ENCODE results near the gene ARHGEF5.
"Not testable (repeated sequence)": the region's sequence is repeated elsewhere in the genome, so short reads cannot be mapped to it uniquely, and the experiment has no call there.

Gene ARHGEF5

DNA sequence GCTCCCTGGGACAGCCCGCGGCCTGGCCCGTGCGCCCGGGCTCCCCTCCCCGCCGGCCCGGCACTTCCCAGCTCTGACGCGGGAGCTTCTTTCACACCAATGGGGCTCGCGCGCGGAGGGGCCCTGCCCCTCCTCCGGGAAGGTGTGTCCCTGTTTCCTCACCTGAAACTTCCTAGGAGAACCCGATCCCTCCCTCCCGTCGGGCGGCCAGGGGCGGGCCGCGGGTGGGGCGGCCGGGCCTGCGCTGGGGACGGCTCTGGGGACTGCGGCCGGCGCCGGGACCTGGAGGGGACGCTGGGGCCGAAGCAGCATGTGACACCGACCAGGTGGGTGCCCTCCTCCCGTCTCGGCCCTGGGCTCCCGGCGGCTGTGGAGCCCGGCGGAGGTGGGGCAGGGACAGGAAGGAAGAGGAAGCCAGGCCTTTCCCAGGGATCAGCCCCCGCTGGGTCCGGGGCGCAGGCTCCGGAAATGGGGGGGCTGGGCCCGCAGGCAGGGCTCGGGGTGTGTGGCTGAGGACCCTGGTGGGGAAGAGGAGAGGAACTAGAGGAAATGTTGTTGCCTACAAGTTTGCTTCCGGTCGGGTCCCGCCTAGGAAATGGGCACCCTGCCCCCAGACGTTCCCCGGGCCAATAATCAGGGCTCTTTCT, at the start of gene ARHGEF5:
Gene ARHGEF5, plus strand, starts transcription at position 227 of the 647 bp plus-strand sequence. CDS start 7,268 bp downstream, outside the sequence.
- FAIRE-seq: not testable (repeated sequence)

DNA sequence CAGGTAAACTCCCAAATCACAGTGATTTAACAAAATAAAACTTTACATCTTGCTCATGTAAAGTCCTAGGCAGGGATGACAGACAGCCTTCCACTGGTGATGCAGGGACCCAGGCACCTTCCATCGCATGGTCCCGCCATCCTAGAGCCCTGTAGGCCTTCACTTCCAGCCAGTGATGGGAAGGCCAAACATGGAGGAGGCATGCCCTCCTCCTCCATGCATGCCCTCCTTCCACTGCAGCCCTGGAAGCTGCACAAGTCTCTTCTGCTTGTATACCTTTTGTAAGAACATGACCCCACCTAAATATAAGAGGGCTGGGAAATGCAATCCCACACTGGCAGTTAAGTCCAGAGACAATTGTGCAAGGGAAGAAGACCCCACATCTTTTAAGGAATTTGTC, 45.5 kb upstream of the ARHGEF5 start:
- not testable (repeated sequence) for FAIRE-seq

DNA sequence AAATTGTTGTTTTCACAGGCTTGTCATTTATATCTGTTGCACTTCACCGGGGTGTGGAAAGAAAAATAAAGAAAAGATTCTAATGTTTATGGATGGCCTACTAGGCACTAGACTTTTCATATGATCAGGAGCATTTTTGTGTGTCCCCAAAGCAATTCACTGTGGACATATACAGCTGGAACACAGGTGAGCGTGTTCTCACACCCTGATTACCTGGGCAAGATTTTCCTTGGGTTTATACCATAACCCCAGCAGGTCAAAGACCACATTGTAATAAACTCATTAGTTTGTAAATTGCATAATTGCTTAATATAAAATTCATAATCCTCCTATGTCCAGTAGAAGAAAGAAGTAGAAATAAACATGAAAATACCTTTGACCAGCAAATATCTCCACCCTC, 44.0 kb upstream of the ARHGEF5 start:
- FAIRE-seq: not testable (repeated sequence)

DNA sequence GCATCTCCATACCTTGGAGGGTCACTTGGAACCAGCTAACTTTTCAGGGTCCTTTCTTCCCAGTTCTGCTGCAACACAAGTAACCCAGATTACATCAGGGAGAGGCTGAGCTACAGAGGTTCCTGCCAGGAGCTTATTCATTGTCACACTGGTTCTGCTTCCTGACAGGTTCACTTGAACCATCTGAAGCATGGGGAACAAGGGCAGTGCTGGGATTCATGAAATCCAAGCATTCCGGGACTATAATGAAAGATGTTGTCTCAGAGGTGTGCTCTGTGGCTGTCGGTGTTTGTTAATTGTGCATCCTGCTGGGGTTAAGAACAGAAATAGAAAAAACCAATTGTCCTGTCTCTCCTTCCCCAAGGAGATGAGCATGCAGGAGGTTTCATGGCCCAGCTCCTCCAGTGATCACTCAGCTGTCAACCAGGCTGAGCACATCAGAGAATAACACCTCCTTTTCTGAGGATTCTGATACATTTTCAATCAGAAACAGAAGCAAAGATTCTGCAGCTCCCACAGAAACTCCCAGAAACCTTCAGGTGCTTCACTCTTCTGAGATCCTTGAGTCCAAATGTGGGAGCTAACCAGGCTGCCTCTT, 43.2 kb upstream of the ARHGEF5 start, which contains the start of gene OR2A1:
Gene OR2A1, plus strand, starts transcription at position 548 of the 598 bp plus-strand sequence. CDS start 5,706 bp downstream, outside the sequence.
- not testable (repeated sequence) for FAIRE-seq

DNA sequence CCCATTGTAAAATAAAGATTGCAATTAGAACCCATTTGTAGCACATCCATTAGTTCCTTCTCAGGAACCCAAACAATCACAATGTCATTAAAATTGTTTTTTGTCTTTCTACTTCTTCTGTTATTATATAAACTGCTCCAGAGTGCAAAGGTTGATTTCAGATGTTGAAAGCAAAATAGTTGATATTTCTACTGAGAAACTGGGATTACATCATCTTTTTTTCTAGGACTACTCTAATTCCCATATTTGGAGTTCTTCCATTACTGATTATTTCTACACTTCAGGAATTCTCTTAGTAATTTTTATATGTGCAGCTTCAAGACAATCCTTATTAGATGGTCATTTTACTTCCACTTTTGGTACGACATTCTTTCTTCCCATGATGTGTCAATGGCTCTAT, 37.7 kb upstream of the ARHGEF5 start:
- FAIRE-seq: not testable (repeated sequence)

DNA sequence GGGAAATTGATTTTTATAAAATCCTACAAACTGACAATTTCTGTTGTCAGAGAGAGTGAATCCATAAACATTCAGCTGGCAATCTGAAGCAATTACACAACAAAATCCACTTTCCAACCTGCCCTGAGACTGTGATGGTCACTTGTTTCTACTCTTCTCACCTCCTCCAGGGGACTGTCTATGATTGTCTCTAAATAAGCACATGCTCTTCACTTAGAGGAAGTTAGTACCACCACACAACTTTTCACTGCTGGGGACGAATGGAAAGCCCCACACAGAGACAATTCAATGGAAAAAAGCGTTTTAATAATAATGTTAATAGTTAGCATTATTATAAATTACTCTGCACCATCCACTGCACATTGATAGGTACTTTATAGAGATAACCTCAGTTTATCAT, 35.7 kb upstream of the ARHGEF5 start:
- not testable (repeated sequence) for FAIRE-seq

DNA sequence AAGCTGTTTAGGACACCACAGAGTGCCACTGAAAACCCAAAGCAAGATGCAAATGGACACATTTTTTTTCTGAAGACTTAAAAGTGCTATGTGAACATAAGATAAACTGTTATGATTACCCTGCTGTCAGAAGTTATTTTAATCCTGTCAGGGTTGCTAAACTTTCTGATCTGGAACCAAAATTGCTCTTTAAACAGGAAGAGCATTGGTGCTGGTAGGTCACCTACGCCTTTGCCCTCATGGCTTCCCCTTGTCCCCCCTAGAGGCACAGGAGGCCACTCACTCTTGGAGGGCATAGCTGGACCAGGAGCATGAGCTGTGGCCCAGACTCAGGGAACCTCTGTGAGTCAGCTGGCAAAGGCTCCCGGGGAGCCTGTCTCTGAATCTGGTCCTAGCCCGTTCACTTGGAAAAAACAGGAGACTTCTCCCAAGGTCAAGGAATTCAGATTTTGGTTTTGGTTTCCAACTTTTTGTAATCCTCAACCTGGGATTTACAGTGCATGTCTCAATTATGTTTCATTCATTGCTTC, 33.5 kb upstream of the ARHGEF5 start:
- not testable (repeated sequence) for FAIRE-seq

DNA sequence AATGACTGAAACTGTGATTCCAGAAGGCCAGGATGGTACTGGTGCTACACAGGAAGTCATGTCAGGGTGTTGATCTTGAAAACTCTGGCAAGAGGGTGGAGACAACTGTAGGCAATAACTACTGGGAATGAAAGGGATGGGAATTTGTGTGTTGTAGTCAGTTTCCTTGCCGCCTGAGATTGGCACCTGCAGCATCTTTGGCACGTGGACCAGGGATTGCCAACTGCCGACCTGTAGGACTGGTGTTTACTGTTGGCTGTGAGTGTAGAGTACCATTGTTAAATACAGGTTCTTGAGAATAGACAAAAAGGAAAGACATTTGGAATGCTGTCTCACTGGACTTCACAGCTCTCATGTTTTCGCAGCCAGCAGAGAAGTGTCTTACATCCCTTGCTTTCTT, 31.8 kb upstream of the ARHGEF5 start:
- not testable (repeated sequence) for FAIRE-seq

DNA sequence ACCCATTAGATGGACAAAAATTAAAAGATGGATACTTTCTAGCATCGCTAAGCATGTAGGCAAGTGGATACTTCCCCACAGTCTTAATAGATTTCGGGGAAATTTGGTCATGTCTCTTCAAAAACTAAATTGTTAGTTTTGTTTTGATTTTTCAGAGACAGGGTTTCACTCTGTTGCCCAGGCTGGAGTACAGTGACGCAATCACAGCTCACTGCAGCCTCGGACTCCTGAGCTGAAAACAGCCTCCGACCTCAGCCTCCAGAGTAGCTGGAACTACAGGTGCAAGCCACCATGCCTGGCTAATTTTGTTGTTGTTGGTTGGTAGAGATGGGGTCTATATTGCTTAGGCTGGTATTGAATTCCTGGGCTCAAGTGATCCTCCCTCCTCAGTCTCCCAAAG, 29.3 kb upstream of the ARHGEF5 start:
- not testable (repeated sequence) for FAIRE-seq

DNA sequence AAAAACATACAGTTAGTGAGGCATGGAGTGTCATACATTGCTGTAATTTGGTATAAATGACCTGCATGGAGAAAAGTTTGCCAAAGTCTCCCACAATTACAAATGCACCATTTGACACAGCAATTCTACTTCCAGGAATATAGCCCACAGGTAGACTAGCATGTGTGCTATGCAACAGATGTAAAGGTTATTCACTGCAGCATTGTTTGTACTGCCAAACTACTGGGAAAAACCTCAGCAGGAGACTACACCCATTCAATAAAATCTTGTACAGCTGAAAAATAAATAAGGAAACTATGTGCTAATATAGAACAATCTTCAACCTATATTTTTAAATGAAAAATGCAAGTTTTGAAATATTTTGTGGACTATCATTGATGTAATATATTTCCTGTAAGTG, 25.2 kb upstream of the ARHGEF5 start:
- FAIRE-seq: not testable (repeated sequence)

DNA sequence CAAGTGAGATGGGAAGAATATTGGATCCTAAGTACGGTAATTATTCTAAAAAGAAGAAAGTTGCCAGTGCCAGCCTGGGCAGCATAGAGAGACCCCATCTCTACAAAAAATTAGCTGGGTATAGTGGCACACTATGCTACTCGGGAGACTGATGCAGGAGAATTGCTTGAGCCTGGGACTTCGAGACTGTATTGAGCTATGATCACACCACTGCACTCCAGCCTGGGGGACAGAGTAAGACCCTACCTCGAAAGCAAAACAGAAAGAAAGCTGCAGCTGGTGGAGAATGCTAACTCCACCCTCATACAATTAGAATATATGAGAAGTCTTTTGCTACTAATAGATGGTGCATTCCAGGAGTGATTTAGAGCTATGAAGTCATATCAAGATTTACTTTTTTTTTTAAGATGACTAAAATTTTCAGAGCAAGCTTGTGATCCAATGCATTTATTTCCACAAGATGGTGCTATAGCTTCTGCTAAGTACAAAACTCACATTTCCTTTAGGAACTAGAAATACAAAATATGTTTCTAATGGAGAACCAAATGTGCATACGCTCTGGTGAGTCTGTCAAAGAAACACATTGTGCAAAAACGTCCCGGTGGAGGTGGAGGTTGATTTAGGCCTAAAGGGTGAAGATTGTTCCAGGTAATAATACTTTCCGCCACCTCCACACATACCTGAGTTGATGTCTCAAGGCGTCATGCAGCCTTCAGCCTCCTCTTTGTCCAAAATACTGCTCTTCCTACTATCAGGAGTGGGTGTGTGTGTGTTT, 23.8 kb upstream of the ARHGEF5 start:
- FAIRE-seq: peak; percentile 98

DNA sequence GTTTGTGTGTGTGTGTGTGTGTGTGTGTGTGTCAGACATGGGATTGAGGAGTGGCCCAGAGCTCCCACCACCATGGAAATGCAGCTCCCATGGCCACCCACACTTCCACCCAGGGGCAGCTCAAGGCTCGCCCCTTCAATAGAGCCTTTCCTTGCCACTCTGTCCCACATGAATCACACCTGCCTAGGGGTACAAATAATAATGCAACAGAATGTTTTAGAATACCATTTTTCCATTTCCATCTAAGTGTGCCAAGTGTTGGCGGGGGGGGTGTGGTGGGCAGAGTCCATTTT, 23.3 kb upstream of the ARHGEF5 start:
- FAIRE-seq: not testable (repeated sequence)

DNA sequence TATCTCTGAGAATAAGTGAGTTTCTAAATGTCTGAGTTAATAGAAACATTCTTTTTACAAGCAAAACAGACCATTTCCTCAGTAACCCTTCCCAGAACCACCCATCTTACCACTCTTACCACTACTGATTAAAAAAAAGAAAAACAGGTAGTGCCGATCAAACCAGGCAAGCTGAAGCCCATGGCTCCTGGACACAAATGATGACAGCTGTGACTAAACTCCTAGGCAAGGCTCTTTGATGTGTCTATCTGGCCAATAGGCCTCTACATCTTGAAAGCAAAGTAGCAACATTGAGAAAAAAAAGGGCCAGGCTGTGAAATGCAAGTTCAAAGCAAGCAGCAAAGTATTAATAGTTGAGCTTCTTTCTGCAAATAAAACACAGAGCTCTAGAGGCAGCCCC, 6.6 kb upstream of the ARHGEF5 start:
- FAIRE-seq: not testable (repeated sequence)

DNA sequence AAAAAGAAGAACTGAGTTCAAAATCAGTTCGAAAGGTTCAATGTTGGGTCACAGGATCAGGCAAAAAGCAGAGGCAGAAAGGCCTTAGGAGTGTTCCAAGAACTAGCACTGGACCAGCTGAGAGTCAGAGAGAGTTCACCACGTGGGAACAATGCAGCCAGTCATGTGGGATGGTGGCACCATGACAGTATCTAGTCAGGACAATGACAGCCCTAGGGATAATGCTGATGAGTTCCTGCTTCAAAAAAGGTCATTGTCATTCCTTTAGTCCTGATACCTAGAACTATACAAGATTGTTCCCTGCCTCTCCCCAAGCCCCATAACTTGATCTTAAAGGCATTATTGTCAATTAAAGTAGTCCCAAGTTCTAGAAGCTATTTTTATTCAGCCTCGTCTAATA, 3.5 kb upstream of the ARHGEF5 start:
- not testable (repeated sequence) for FAIRE-seq

DNA sequence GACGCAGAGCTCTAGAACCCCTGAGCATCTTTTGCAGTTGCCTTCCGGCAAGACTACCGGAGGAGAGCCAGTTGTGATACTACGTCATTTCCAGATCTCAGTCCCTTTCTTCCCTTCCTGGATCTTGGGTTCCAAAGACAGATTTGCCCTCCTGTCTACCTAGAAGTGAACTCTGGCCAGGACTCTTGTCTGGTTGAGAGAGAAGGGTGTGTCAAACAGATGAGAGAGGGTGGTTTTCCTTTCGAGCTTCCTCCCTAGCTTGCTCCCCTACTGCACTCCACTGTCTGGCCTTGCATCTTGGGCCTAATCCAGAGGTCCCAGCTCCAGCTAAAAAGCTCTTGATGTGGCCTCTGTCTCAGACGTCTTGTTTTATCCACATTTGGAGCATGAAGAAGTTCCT, 983 bp downstream of the ARHGEF5 start:
- FAIRE-seq: not testable (repeated sequence)

DNA sequence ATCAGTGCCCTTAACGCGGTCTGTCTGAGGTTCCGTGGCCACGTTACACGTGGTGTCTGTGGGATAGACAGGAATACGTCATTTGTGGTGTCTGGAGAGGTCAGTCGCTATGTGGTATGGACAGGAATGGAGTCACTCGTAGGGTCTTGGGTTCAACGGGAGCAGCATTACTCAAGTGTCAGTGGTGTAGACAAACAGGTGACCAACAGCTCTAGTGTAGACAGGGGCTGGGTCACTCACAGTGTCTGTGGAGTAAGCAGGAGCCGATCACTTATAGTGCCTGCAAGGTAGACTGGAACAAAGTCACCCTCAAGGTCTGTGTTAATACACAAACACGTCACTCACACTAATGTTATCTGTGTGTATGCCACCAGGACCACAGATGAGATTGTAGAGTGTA, 1.7 kb downstream of the ARHGEF5 start:
- not testable (repeated sequence) for FAIRE-seq

DNA sequence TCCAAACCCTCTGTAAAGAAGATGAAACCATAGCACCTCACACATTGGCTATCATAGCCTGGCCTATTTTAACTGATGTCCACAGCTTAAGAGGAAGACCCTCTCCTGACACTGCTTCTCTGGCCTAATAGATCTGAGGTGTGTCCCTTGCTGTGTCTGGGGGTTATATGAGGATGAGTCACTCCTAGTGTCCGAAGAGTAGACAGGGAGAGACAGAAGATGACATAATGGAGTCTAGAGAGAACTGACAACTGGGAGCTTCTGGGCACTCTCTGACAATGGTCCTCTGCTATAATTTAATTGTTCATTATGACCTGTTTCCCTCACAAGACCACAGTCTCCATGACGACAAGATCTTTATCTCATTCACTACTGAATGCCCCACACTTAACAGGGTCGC, 6.9 kb downstream of the ARHGEF5 start:
- not testable (repeated sequence) for FAIRE-seq

DNA sequence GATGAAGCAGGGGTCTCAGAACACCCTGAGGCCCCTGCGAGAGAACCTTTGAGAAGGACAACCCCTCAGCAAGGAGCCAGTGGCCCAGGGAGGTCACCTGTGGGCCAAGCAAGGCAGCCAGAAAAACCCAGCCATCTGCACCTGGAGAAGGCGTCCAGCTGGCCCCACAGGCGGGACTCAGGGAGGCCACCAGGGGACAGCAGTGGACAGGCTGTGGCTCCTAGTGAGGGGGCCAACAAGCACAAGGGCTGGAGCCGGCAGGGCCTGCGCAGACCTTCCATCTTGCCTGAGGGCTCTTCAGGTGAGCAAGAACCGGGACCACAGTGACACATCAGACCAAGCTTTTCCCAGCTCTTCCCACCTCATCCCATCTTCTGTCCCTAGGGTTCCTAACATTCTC, 10.3 kb downstream of the ARHGEF5 start:
- not testable (repeated sequence) for FAIRE-seq

DNA sequence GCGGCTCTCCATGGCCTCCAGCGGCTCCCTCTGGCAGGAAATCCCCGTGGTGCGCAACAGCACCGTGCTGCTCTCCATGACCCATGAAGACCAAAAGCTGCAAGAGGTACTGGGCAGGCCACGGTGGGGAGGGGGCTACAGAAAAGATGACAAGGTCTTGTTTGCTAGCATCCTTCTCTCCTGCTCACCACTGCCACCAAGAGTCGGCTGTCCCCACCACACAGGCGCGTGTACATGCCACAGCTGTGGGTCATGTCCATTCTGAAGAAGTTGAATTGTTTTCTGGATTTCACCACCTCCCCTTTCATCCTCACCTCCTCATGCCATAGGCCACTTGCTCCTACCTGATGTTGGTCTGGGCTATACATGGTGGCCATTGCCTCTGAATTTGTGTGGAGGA, 12.0 kb downstream of the ARHGEF5 start:
- FAIRE-seq: not testable (repeated sequence)

DNA sequence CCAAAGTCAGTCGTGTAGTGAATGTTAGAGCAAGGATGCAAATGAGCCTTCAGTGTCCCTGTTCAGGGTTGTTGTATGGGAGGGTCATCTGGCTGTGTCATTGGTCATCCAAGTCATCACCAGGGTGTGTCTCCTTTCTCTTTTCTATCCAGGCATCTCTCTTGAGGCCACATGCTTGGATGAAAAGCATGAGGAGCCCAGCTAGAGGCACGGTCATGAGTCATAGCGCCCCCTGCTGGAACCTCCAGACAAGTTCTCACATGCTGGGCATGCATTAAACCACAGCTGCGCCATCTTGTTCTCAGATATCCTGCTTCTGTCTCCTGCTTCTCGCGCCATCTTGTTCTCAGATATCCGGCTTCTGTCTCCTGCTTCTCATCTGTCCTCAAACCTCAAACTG, 14.0 kb downstream of the ARHGEF5 start:
- not testable (repeated sequence) for FAIRE-seq

DNA sequence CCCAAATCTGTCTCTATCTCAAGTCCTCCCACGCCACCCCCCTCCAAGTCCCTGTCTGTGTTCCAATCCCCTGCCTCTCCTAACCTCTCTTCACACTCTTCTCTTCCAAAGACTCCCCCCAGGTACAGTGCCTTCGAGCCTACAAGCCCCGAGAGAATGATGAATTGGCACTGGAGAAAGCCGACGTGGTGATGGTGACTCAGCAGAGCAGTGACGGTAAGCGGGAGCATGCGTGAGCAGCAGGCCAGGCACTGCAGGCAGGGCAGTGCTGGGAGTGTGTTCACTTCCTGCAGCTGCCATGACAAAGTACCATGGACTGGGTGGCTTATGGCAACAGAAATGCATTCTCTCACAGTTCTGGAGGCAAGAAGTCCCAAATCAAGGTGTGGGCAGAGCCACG, 23.4 kb downstream of the ARHGEF5 start:
- FAIRE-seq: no peak

DNA sequence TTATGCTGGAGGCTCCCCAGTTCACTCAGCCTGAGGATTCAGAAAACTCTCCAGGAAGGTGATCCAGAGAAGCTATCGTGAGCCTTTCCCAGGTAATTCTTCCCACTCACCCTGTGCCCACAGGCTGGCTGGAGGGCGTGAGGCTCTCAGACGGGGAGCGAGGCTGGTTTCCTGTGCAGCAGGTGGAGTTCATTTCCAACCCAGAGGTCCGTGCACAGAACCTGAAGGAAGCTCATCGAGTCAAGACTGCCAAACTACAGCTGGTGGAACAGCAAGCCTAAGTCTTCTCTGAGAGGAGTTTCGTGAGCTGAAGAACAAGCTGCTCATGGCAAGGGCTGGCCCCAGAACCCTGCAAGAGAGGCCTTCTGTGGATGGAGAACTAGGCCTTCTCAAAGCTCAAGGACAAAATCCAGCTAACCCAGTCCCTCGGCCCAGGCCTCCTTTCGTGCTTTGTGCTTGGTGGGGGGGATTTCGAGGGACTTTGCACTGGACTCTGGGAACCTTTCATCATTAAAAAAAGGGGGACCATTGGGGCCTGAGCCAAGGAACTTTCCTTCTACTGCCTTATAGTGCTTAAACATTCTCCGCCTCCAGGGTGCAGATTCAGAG, 24.7 kb downstream of the ARHGEF5 start:
- no peak for FAIRE-seq

DNA sequence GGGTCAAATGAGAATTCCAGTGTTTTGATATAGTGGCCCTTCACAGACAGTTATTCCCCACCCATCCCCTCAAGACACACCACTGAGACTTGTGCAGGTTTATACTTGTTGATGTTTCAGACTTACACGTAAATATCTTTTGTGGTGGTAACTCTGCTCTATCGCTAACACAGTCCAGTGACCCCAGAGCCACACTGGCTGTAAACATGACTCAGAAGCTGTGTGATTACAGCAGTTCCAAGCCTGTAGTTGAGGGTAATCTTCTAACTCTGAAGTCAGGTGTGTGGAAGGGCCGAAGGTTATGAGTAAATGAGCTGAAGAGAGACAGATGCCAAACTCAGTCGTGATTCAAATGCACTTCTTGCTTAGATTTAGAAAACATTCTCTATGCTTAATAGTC, 28.9 kb downstream of the ARHGEF5 start:
- no peak for FAIRE-seq

Data from islet of Langerhans (tissue), 1 donor.